Measurements from ENCODE around the gene APOBEC3B.

The APOBEC3B gene

GRCh38 chr22:38981992-38982927 lies at the start of gene APOBEC3B:
Gene APOBEC3B (plus strand): TSS chr22:38982347. CDS start chr22:38982454, 107 bp downstream.
- no peaks in the 10 kb centered on the region for H3K27me3 ChIP-seq (ENCODE audit: insufficient read depth, low read length)
- H3K9me3 ChIP-seq (ENCODE audit: low read length): no peaks in the 10 kb centered on the region
- peaks cover 10% of the 10 kb centered on the region for H3K4me1 ChIP-seq (ENCODE audit: insufficient read depth, low read length)
- H3K36me3 ChIP-seq (ENCODE audit: insufficient read depth, low read length): no peaks in the 10 kb centered on the region
- peak within 1 kb of the TSS; percentile 38 for H3K4me3 ChIP-seq (ENCODE audit: low read length)
- peak within 1 kb of the TSS; percentile 80 for H2AFZ ChIP-seq (ENCODE audit: low read depth, low read length)

GRCh38 chr22:38935023-38935422 lies 47.1 kb upstream of the APOBEC3B start:
- no peaks in the 10 kb centered on the region for H3K36me3 ChIP-seq (ENCODE audit: insufficient read depth, low read length)
- peaks cover 11% of the 10 kb centered on the region for H3K27me3 ChIP-seq (ENCODE audit: insufficient read depth, low read length)

GRCh38 chr22:38935616-38936015 lies 46.5 kb upstream of the APOBEC3B start:
- Histone ChIP-seq H3K9me3 (ENCODE audit: low read length) (no peaks in the 10 kb centered on the region), H3K36me3 (ENCODE audit: insufficient read depth, low read length) (no peaks in the 10 kb centered on the region), H3K4me3 (ENCODE audit: low read length) (no peak overlapping the region), H2AFZ (ENCODE audit: low read depth, low read length) (no peak overlapping the region), H3K27me3 (ENCODE audit: insufficient read depth, low read length) (peaks cover 10% of the 10 kb centered on the region), H3K4me1 (ENCODE audit: insufficient read depth, low read length) (no peaks in the 10 kb centered on the region)

More at GRCh38 chr22:38935023-38935422, 47.1 kb upstream of the APOBEC3B start:
- Histone ChIP-seq H3K4me1 (ENCODE audit: insufficient read depth, low read length) (no peaks in the 10 kb centered on the region), H3K9me3 (ENCODE audit: low read length) (no peaks in the 10 kb centered on the region), H2AFZ (ENCODE audit: low read depth, low read length) (no peak overlapping the region), H3K4me3 (ENCODE audit: low read length) (no peak overlapping the region)

GRCh38 chr22:38936562-38936961 lies 45.6 kb upstream of the APOBEC3B start:
- no peaks in the 10 kb centered on the region for H3K9me3 ChIP-seq (ENCODE audit: low read length)
- no peak overlapping the region for H2AFZ ChIP-seq (ENCODE audit: low read depth, low read length)
- H3K4me1 ChIP-seq (ENCODE audit: insufficient read depth, low read length): no peaks in the 10 kb centered on the region
- H3K27me3 ChIP-seq (ENCODE audit: insufficient read depth, low read length): peaks cover 7% of the 10 kb centered on the region
- no peaks in the 10 kb centered on the region for H3K36me3 ChIP-seq (ENCODE audit: insufficient read depth, low read length)
- no peak overlapping the region for H3K4me3 ChIP-seq (ENCODE audit: low read length)

GRCh38 chr22:38937036-38937435 lies 45.1 kb upstream of the APOBEC3B start:
- Histone ChIP-seq H3K27me3 (ENCODE audit: insufficient read depth, low read length) (peaks cover 7% of the 10 kb centered on the region), H3K4me1 (ENCODE audit: insufficient read depth, low read length) (no peaks in the 10 kb centered on the region), H3K9me3 (ENCODE audit: low read length) (no peaks in the 10 kb centered on the region), H2AFZ (ENCODE audit: low read depth, low read length) (no peak overlapping the region), H3K4me3 (ENCODE audit: low read length) (no peak overlapping the region), H3K36me3 (ENCODE audit: insufficient read depth, low read length) (no peaks in the 10 kb centered on the region)

GRCh38 chr22:38937541-38937940 lies 44.6 kb upstream of the APOBEC3B start:
- Histone ChIP-seq H2AFZ (ENCODE audit: low read depth, low read length) (no peak overlapping the region), H3K4me3 (ENCODE audit: low read length) (no peak overlapping the region), H3K4me1 (ENCODE audit: insufficient read depth, low read length) (no peaks in the 10 kb centered on the region), H3K36me3 (ENCODE audit: insufficient read depth, low read length) (no peaks in the 10 kb centered on the region), H3K27me3 (ENCODE audit: insufficient read depth, low read length) (peaks cover 7% of the 10 kb centered on the region), H3K9me3 (ENCODE audit: low read length) (no peaks in the 10 kb centered on the region)

GRCh38 chr22:38938221-38938620 lies 43.9 kb upstream of the APOBEC3B start:
- Histone ChIP-seq H3K4me3 (ENCODE audit: low read length) (no peak overlapping the region), H3K27me3 (ENCODE audit: insufficient read depth, low read length) (peaks cover 7% of the 10 kb centered on the region), H2AFZ (ENCODE audit: low read depth, low read length) (no peak overlapping the region), H3K9me3 (ENCODE audit: low read length) (no peaks in the 10 kb centered on the region), H3K36me3 (ENCODE audit: insufficient read depth, low read length) (no peaks in the 10 kb centered on the region), H3K4me1 (ENCODE audit: insufficient read depth, low read length) (no peaks in the 10 kb centered on the region)

GRCh38 chr22:38938925-38939324 lies 43.2 kb upstream of the APOBEC3B start:
- H3K4me1 ChIP-seq (ENCODE audit: insufficient read depth, low read length): no peaks in the 10 kb centered on the region
- H3K36me3 ChIP-seq (ENCODE audit: insufficient read depth, low read length): no peaks in the 10 kb centered on the region
- no peaks in the 10 kb centered on the region for H3K9me3 ChIP-seq (ENCODE audit: low read length)
- no peak overlapping the region for H3K4me3 ChIP-seq (ENCODE audit: low read length)
- peaks cover 9% of the 10 kb centered on the region for H3K27me3 ChIP-seq (ENCODE audit: insufficient read depth, low read length)
- no peak overlapping the region for H2AFZ ChIP-seq (ENCODE audit: low read depth, low read length)

- Histone ChIP-seq H3K9me3 (ENCODE audit: low read length) (no peaks in the 10 kb centered on the region), H3K27me3 (ENCODE audit: insufficient read depth, low read length) (peaks cover 9% of the 10 kb centered on the region), H3K4me1 (ENCODE audit: insufficient read depth, low read length) (no peaks in the 10 kb centered on the region), H3K4me3 (ENCODE audit: low read length) (no peak overlapping the region), H2AFZ (ENCODE audit: low read depth, low read length) (no peak overlapping the region), H3K36me3 (ENCODE audit: insufficient read depth, low read length) (no peaks in the 10 kb centered on the region)
Measured at GRCh38 chr22:38940811-38941384, 41.2 kb upstream of the APOBEC3B start.

- Histone ChIP-seq H3K27me3 (ENCODE audit: insufficient read depth, low read length) (peaks cover 6% of the 10 kb centered on the region), H3K4me3 (ENCODE audit: low read length) (no peak overlapping the region), H3K4me1 (ENCODE audit: insufficient read depth, low read length) (no peaks in the 10 kb centered on the region)
Measured at GRCh38 chr22:38941488-38941987, 40.6 kb upstream of the APOBEC3B start.

GRCh38 chr22:38942702-38943101 lies 39.4 kb upstream of the APOBEC3B start:
- Histone ChIP-seq H3K36me3 (ENCODE audit: insufficient read depth, low read length) (no peaks in the 10 kb centered on the region), H2AFZ (ENCODE audit: low read depth, low read length) (no peak overlapping the region), H3K4me1 (ENCODE audit: insufficient read depth, low read length) (no peaks in the 10 kb centered on the region), H3K4me3 (ENCODE audit: low read length) (no peak overlapping the region), H3K9me3 (ENCODE audit: low read length) (no peaks in the 10 kb centered on the region), H3K27me3 (ENCODE audit: insufficient read depth, low read length) (peaks cover 13% of the 10 kb centered on the region)

More at GRCh38 chr22:38941488-38941987, 40.6 kb upstream of the APOBEC3B start:
- H3K36me3 ChIP-seq (ENCODE audit: insufficient read depth, low read length): no peaks in the 10 kb centered on the region
- H2AFZ ChIP-seq (ENCODE audit: low read depth, low read length): no peak overlapping the region
- H3K9me3 ChIP-seq (ENCODE audit: low read length): no peaks in the 10 kb centered on the region

GRCh38 chr22:38943201-38943600 lies 38.9 kb upstream of the APOBEC3B start:
- Histone ChIP-seq H3K9me3 (ENCODE audit: low read length) (no peaks in the 10 kb centered on the region), H3K36me3 (ENCODE audit: insufficient read depth, low read length) (no peaks in the 10 kb centered on the region), H2AFZ (ENCODE audit: low read depth, low read length) (no peak overlapping the region), H3K4me1 (ENCODE audit: insufficient read depth, low read length) (no peaks in the 10 kb centered on the region), H3K4me3 (ENCODE audit: low read length) (no peak overlapping the region), H3K27me3 (ENCODE audit: insufficient read depth, low read length) (peaks cover 18% of the 10 kb centered on the region)

- no peak overlapping the region for H2AFZ ChIP-seq (ENCODE audit: low read depth, low read length)
- no peaks in the 10 kb centered on the region for H3K9me3 ChIP-seq (ENCODE audit: low read length)
- no peaks in the 10 kb centered on the region for H3K4me1 ChIP-seq (ENCODE audit: insufficient read depth, low read length)
- H3K27me3 ChIP-seq (ENCODE audit: insufficient read depth, low read length): peaks cover 21% of the 10 kb centered on the region
- no peak overlapping the region for H3K4me3 ChIP-seq (ENCODE audit: low read length)
- no peaks in the 10 kb centered on the region for H3K36me3 ChIP-seq (ENCODE audit: insufficient read depth, low read length)
Measured at GRCh38 chr22:38943882-38944281, 38.3 kb upstream of the APOBEC3B start.
